ENCODE results near the gene MEG3. TPM values are rescaled to one million over a fixed set of nuclear protein-coding genes. Genes with fewer than 3 reads are reported as not detected.

Gene MEG3
- total and polyA plus RNA-seq, 2 donors (not counting 3 experiments of a cell fraction or from before 2014, with no cell fraction given): 378 to 508 TPM

- no peak for FAIRE-seq
- Histone ChIP-seq H3K9ac (replicated peaks; ENCODE audit: extremely low read depth, insufficient read depth, low read length) (no peak overlapping the region), H3K27ac (ENCODE audit: insufficient read depth, low read depth, low read length) (no peak overlapping the region), H3K9me1 (replicated peaks; ENCODE audit: control insufficient read depth, extremely low read depth, insufficient read depth, low read length) (no peaks in the 10 kb centered on the region), H3K4me1 (ENCODE audit: control insufficient read depth, extremely low read depth, insufficient read depth, low read length) (no peaks in the 10 kb centered on the region), H3K4me2 (ENCODE audit: insufficient read depth, low read length) (no peak overlapping the region), H3K4me3 (replicated peaks in 1 of 3; ENCODE audit: insufficient read depth in 1 of 3, low read depth in 1 of 3, low read length in 3 of 3) (no peak overlapping the region), H3K27me3 (ENCODE audit: control insufficient read depth in 2 of 2, insufficient read depth in 2 of 2, low read length in 2 of 2) (no peaks in the 10 kb centered on the region), H2AFZ (ENCODE audit: low read depth, low read length) (no peak overlapping the region), H3K36me3 (ENCODE audit: control insufficient read depth in 2 of 2, extremely low read depth in 1 of 2, insufficient read depth in 2 of 2, low read length in 2 of 2) (no peaks in the 10 kb centered on the region), H3K9me3 (replicated peaks; ENCODE audit: control insufficient read depth, insufficient read depth, low read length) (no peaks in the 10 kb centered on the region), H4K20me1 (replicated peaks; ENCODE audit: control insufficient read depth, extremely low read depth, insufficient read depth, low read length) (no peaks in the 10 kb centered on the region), H3K79me2 (ENCODE audit: control insufficient read depth, insufficient read depth, low read length) (no peaks in the 10 kb centered on the region)
- DNase-seq (ENCODE audit: low read depth, low spot score): no peak
- POLR2A ChIA-PET: no interaction called here
- no peak for TF ChIP-seq POLR2AphosphoS5 (IDR thresholded peaks at IDR 0.05; ENCODE audit: insufficient read depth, low read depth, low read length)
- no peak for TF ChIP-seq GATA2 (IDR thresholded peaks at IDR 0.05; ENCODE audit: insufficient read depth, insufficient read length, low read depth, low read length)
- TF ChIP-seq EZH2 (IDR thresholded peaks at IDR 0.05; ENCODE audit: borderline replicate concordance, low read depth, low read length, severe bottlenecking): no peak
- TF ChIP-seq MYC (IDR thresholded peaks at IDR 0.05; ENCODE audit: low read depth, low read length): no peak
- TF ChIP-seq, protein P1, sequence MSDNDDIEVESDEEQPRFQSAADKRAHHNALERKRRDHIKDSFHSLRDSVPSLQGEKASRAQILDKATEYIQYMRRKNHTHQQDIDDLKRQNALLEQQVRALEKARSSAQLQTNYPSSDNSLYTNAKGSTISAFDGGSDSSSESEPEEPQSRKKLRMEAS (IDR thresholded peaks at IDR 0.05; ENCODE audit: insufficient read depth, insufficient read length): no peak
- TF ChIP-seq, protein P2, sequence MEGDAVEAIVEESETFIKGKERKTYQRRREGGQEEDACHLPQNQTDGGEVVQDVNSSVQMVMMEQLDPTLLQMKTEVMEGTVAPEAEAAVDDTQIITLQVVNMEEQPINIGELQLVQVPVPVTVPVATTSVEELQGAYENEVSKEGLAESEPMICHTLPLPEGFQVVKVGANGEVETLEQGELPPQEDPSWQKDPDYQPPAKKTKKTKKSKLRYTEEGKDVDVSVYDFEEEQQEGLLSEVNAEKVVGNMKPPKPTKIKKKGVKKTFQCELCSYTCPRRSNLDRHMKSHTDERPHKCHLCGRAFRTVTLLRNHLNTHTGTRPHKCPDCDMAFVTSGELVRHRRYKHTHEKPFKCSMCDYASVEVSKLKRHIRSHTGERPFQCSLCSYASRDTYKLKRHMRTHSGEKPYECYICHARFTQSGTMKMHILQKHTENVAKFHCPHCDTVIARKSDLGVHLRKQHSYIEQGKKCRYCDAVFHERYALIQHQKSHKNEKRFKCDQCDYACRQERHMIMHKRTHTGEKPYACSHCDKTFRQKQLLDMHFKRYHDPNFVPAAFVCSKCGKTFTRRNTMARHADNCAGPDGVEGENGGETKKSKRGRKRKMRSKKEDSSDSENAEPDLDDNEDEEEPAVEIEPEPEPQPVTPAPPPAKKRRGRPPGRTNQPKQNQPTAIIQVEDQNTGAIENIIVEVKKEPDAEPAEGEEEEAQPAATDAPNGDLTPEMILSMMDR (IDR thresholded peaks at IDR 0.05; ENCODE audit: extremely low read depth in 1 of 2, insufficient read depth in 1 of 2, low read depth in 1 of 2, low read length in 2 of 2): no peak
- TF ChIP-seq FOS (IDR thresholded peaks at IDR 0.05; ENCODE audit: borderline replicate concordance, insufficient read depth, low read length): no peak
- no peak for TF ChIP-seq POLR2A (IDR thresholded peaks at IDR 0.05; ENCODE audit: low read depth, low read length)
- no peak for TF ChIP-seq JUN (IDR thresholded peaks at IDR 0.05; ENCODE audit: borderline replicate concordance, insufficient read depth, insufficient read length, low read depth)
- BruUV-seq (replicated peaks): no TSS peak
- dilution Hi-C loops (cut with MboI; ENCODE audit: extremely low pct_ligation_motif_present, low sequenced_read_pairs) (no loop called here), intact Hi-C loops (cut with micrococcal nuclease) (no loop called here)
- CTCF ChIA-PET: no interaction called here
Observed at GRCh38 chr14:100783630-100784370, 42.1 kb upstream of the MEG3 start.
